Right renal pelvis (tissue), 4 donors: ENCODE measurements around the gene SH2D1A. TPM values are rescaled to one million over a fixed set of nuclear protein-coding genes. Genes with fewer than 3 reads are reported as not detected.

Experiments
- DNase-seq, 4 donors: peaks; one replicate each; pipeline ENCODE4 v3.0.0-alpha.2; 2013; ENCODE audit warnings: low read depth in 4 of 4, low spot score in 3 of 4, missing footprints in 1 of 4
- polyA plus RNA-seq, 4 donors: library from polyadenylated mRNA; unstranded; fragments of 120-200 nt; gene quantifications; one replicate each; pipeline ENCODE4 v1.2.1, GENCODE V29; 2013; ENCODE audit not compliant: insufficient read length in 4 of 4

SH2D1A gene
- polyA plus RNA-seq, 4 donors, result 0.12 to 0.31 (median 0.21) TPM

DNA sequence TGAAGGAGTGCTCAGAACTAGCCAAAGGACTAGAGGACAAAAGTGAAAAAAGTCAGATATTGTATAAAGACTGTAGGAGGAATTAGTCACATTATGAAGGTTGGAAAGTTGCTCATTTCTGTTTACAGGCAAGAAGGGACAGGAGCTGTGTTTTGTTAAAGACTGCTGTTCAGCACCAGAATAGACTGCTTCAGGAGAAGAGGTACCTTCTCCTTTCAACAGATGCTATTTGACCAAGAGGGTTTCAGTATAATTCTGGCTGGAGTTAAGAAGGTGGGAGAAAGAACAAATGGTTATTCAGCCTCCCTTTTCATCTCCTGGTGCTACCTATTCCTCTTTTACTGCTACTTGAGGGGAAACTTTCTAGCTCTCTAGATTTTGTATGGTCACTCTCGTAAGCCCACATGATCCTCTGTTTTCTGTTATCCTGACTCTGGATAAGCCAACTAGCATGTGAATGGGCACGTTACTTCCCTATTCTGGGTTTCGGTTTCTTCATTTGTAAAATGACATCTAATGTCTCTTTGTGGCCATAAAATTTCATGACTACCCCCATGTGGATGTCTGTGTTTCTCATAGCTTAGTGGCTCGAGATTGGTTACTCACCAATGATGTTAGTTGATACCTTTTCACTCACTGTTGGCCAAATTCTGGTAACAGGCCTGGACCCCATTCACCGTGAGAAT lies 68.9 kb downstream of the SH2D1A start:
- no peak for DNase-seq

DNA sequence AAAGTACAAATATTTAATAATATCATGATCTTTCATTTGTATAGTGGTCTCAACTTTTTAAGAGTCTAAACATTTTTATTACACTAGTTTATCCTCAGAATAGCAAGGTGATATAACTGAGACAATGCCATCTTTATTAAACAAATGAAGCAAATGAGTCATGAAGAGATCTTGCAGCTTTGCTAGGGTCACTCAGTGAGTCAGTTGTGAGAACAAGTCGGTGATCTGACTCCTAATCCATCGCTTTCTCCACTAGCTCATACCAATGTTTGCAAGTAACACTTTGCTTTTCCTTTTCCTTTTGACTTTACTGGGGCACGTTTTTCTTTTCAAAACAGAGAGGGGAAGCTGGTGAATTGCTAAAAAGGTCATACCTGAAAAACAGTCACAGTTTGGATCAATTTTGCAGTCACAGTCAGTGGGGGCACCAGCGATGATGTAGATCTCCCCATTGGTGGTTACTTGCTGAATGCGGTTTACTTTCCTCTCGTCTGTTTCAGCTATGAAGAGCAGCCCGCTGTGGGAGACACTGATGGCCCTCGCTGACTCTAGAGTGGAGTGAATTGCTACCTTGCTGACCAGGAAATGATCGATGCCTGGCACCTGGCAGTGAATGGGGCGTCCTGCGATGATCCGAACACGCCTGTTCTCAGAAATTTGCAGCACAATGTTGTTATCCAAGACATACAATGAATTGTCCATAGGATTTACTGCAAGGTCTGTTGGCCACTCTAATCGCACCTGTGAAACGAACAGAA lies 75.7 kb downstream of the SH2D1A start:
- DNase-seq, result no peak

Other genes with a start within 250 kb of the SH2D1A start
- not detected for gene TEX13D, start 13.9 kb upstream of the SH2D1A start, polyA plus RNA-seq